Stomach (tissue), 4 donors: ENCODE results near the gene AADACL4.

ENCODE experiments used
- POLR2A ChIP-seq, 4 donors: fragments of 450-650 bp; IDR thresholded peaks; one replicate each; pipeline ENCODE4 v1.6.1; 2016; ENCODE audit warnings: antibody characterized with exemption in 4 of 4, control low read depth in 2 of 4, mild to moderate bottlenecking in 1 of 4, moderate library complexity in 1 of 4
- POLR2AphosphoS5 ChIP-seq, 3 donors: sonication (generic); formaldehyde crosslinking; IDR thresholded peaks; one replicate each; pipeline ENCODE4 v1.6.1; 2016; ENCODE audit warnings: antibody characterized with exemption in 3 of 3
- TF ChIP-seq, protein P1 (sequence below), 7 experiments: fragments of 450-650 bp in 4 of 7; fragments of 200-600 bp in 3 of 7; sonication (generic) in 3 of 7; IDR thresholded peaks; one replicate each; pipeline ENCODE4 v1.5.1; 2016 to 2019; ENCODE audit warnings: antibody characterized with exemption in 7 of 7, control low read depth in 2 of 7, mild to moderate bottlenecking in 1 of 7

DNA sequence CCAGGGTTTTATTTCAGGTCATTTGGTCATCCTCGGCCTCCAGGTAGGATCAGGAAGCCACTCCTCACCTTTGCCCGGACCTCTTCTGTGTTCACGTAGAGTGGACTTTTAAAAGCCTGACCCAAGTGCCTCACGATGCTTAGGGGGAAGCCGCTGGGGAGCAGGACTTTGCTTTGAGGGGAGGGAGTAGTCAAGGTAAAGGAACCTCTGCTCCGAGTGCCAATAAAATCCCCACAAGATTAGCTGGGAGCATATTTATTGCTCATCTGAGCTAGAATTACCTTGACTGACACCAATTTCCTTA lies 25.3 kb upstream of the AADACL4 start:
- TF ChIP-seq, protein P1, sequence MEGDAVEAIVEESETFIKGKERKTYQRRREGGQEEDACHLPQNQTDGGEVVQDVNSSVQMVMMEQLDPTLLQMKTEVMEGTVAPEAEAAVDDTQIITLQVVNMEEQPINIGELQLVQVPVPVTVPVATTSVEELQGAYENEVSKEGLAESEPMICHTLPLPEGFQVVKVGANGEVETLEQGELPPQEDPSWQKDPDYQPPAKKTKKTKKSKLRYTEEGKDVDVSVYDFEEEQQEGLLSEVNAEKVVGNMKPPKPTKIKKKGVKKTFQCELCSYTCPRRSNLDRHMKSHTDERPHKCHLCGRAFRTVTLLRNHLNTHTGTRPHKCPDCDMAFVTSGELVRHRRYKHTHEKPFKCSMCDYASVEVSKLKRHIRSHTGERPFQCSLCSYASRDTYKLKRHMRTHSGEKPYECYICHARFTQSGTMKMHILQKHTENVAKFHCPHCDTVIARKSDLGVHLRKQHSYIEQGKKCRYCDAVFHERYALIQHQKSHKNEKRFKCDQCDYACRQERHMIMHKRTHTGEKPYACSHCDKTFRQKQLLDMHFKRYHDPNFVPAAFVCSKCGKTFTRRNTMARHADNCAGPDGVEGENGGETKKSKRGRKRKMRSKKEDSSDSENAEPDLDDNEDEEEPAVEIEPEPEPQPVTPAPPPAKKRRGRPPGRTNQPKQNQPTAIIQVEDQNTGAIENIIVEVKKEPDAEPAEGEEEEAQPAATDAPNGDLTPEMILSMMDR (IDR thresholded peaks at IDR 0.05), result no peak
- TF ChIP-seq POLR2AphosphoS5 (IDR thresholded peaks at IDR 0.05), result no peak
- TF ChIP-seq POLR2A (IDR thresholded peaks at IDR 0.05), result no peak
